Ovary (tissue), 9 donors: ENCODE data around the gene APP. TPM values are rescaled to one million over a fixed set of nuclear protein-coding genes. Genes with fewer than 3 reads are reported as not detected.
"Not testable (repeated sequence)": the region's sequence is repeated elsewhere in the genome, so short reads cannot be mapped to it uniquely, and the experiment has no call there.

Experiments
- DNase-seq, 5 donors: peaks; one replicate each; pipeline ENCODE4 v3.0.0-alpha.2; 2019 to 2020
- H3K27ac ChIP-seq, 2 donors: fragments of 200-600 bp; one replicate each; pipeline versions ENCODE4 v1.5.1 to v1.8.0; 2019 to 2022
- H3K27me3 ChIP-seq: fragments of 200-600 bp; one replicate; pipeline ENCODE4 v1.8.0; 2022
- H3K36me3 ChIP-seq: fragments of 200-600 bp; sonication (generic); one replicate; pipeline ENCODE4 v1.5.1; 2019
- H3K4me1 ChIP-seq: one replicate; pipeline ENCODE4 v1.8.1; 2013; ENCODE audit warnings: mild to moderate bottlenecking, moderate library complexity; ENCODE audit not compliant: insufficient read depth
- H3K4me3 ChIP-seq: fragments of 200-600 bp; sonication (generic); one replicate; pipeline ENCODE4 v1.5.1; 2017
- H3K9me3 ChIP-seq, 2 donors: fragments of 200-600 bp in 1 of 2; sonication (generic) in 1 of 2; one replicate each; pipeline versions ENCODE4 v1.5.1 to v1.8.1; 2013 to 2019; ENCODE audit warnings: mild to moderate bottlenecking in 1 of 2, moderate library complexity in 1 of 2
- CTCF ChIP-seq, 3 donors: fragments of 450-650 bp in 2 of 3; fragments of 200-600 bp in 1 of 3; IDR thresholded peaks; one replicate each; pipeline versions ENCODE4 v1.5.1 to v1.8.0; 2016 to 2022; ENCODE audit warnings: antibody characterized with exemption in 3 of 3, mild to moderate bottlenecking in 1 of 3
- EP300 ChIP-seq: sonication (generic); formaldehyde crosslinking; IDR thresholded peaks from one replicate; pipeline ENCODE4 v1.6.1; 2017; ENCODE audit warnings: antibody characterized with exemption
- POLR2A ChIP-seq: fragments of 450-650 bp; IDR thresholded peaks from one replicate; pipeline ENCODE4 v1.6.1; 2017; ENCODE audit warnings: antibody characterized with exemption, mild to moderate bottlenecking, moderate library complexity
- WGBS, 3 donors: extraction: QIAGEN DNeasy Blood & Tissue Kit in 1 of 3; methylation state at CpG; one replicate each; pipeline versions ENCODE4 v1.1.5 to v1.1.7; 2013 to 2017; 5-methylcytosine and 5-hydroxymethylcytosine counted together
- intact Hi-C, 4 donors: fragments of 100-400 bp; cut with DNase I; formaldehyde crosslinking; loops; one replicate each; pipeline versions ENCODE4 v1.11.0 to v1.15.1; 2022 to 2023
- polyA plus RNA-seq, 2 donors: library from polyadenylated mRNA; stranded (reverse); fragments of 200-250 nt in 1 of 2; fragments of 350-450 nt in 1 of 2; fragmentation: Illumina TruSeq in 1 of 2; extraction: RNeasy Lipid Tissue Mini Kit (QIAGEN cat#74804) in 1 of 2; gene quantifications; one replicate each; pipeline ENCODE4 v1.2.3, GENCODE V29; 2013 to 2014
- total RNA-seq, 7 donors: library from RNA; depleted of rRNA in 2 of 7; stranded (reverse); fragments of >200 nt in 2 of 7; fragmentation: NEBNext Ultra II Directional in 3 of 7; extraction: Animal tissue kit (Norgen Biotek cat#: 25700) in 3 of 7; gene quantifications; one replicate each; pipeline versions ENCODE4 v1.1.0 to v1.2.4, GENCODE V29; 2016 to 2023
- donor health status: DM: no; HTN: no; CAD: no; lungs with moderate emphysema.
- donor health status: DM: no; HTN: no; CAD: no.
- donor health status: Bipolar disorder and iron deficiency.
- donor health status: DM: yes; HTN: yes; CAD: no.
- donor health status: DM: no; HTN: no; CAD: no.
- donor health status: DM: yes; HTN: yes; CAD: no.

Gene APP
- total and polyA plus RNA-seq, 9 donors = 211 to 945 (median 364) TPM

GRCh38 chr21:26028183-26028582, 142.4 kb downstream of the APP start:
- intact Hi-C loops = no loop called here
- peaks cover 3% of the 10 kb centered on the region for H3K4me1 ChIP-seq
- WGBS, 3 donors = 92 to 96% (median 96%) methylated on average over 4 of the region's 4 CpGs
- TF ChIP-seq CTCF (IDR thresholded peaks at IDR 0.05) (no peak), POLR2A (no peak), EP300 (no peak)
- H3K27me3 ChIP-seq = no peaks in the 10 kb centered on the region
- H3K9me3 ChIP-seq = no peaks in the 10 kb centered on the region
- DNase-seq = no peak
- H3K36me3 ChIP-seq = no peaks in the 10 kb centered on the region
- H3K27ac ChIP-seq = no peak overlapping the region
- H3K4me3 ChIP-seq = no peak overlapping the region

GRCh38 chr21:26027696-26028095, 142.9 kb downstream of the APP start:
- H3K27me3 ChIP-seq = no peaks in the 10 kb centered on the region
- H3K27ac ChIP-seq = no peak overlapping the region
- intact Hi-C loops = no loop called here
- no peak for DNase-seq
- H3K9me3 ChIP-seq = no peaks in the 10 kb centered on the region
- H3K4me1 ChIP-seq = peaks cover 3% of the 10 kb centered on the region
- H3K36me3 ChIP-seq = no peaks in the 10 kb centered on the region
- no peak for TF ChIP-seq EP300
- no peak for TF ChIP-seq CTCF (IDR thresholded peaks at IDR 0.05)
- no peak for TF ChIP-seq POLR2A
- 94 to 97% (median 94%) methylated on average over 8 of the region's 8 CpGs for WGBS, 3 donors
- no peak overlapping the region for H3K4me3 ChIP-seq

GRCh38 chr21:26025536-26026512, 144.7 kb downstream of the APP start:
- no peaks in the 10 kb centered on the region for H3K27me3 ChIP-seq
- TF ChIP-seq CTCF (IDR thresholded peaks at IDR 0.05) (no peak), EP300 (no peak), POLR2A (no peak)
- no peaks in the 10 kb centered on the region for H3K9me3 ChIP-seq
- no peak overlapping the region for H3K4me3 ChIP-seq
- 42 to 57% (median 44%) methylated on average over 9 of the region's 9 CpGs for WGBS, 3 donors
- intact Hi-C loops = no loop called here
- peaks cover 2% of the 10 kb centered on the region for H3K4me1 ChIP-seq
- no peaks in the 10 kb centered on the region for H3K36me3 ChIP-seq
- no peak for DNase-seq
- no peak overlapping the region for H3K27ac ChIP-seq

- 90 to 99% (median 95%) methylated on average over 4 of the region's 4 CpGs for WGBS, 3 donors
- intact Hi-C loops = not testable (repeated sequence)
These were observed 147.2 kb downstream of the APP start for GRCh38 chr21:26023406-26023805.

GRCh38 chr21:26022598-26023337, 147.8 kb downstream of the APP start:
- H3K27ac ChIP-seq, intact Hi-C loops, H3K9me3 ChIP-seq, DNase-seq, H3K36me3 ChIP-seq, H3K4me3 ChIP-seq, H3K4me1 ChIP-seq, H3K27me3 ChIP-seq: not testable (repeated sequence)
- WGBS, 3 donors = 96 to 99% (median 97%) methylated on average over 6 of the region's 6 CpGs

More at GRCh38 chr21:26023406-26023805, 147.2 kb downstream of the APP start:
- not testable (repeated sequence) for H3K4me1 ChIP-seq, H3K27me3 ChIP-seq, H3K36me3 ChIP-seq, H3K9me3 ChIP-seq, H3K4me3 ChIP-seq, H3K27ac ChIP-seq, DNase-seq
